ENCODE measurements around the gene MAN2C1.
A peak's percentile ranks its signal among the peaks of the same experiment; 100 is the strongest.
"Not testable (repeated sequence)": the region's sequence is repeated elsewhere in the genome, so short reads cannot be mapped to it uniquely, and the experiment has no call there.

The MAN2C1 gene

GRCh38 chr15:75342221-75342620, 26.2 kb downstream of the MAN2C1 start:
- FAIRE-seq, result no peak

GRCh38 chr15:75339531-75340240, 28.7 kb downstream of the MAN2C1 start:
- no peak for FAIRE-seq

GRCh38 chr15:75338661-75339240, 29.7 kb downstream of the MAN2C1 start:
- no peak for FAIRE-seq

GRCh38 chr15:75335705-75336355, 32.6 kb downstream of the MAN2C1 start, which contains the start of gene COMMD4:
TSS of gene COMMD4 (plus strand) at chr15:75336063. CDS start at chr15:75336090, 27 bp downstream.
- peak; percentile 89 for FAIRE-seq

GRCh38 chr15:75335313-75335704, 33.1 kb downstream of the MAN2C1 start:
- FAIRE-seq, result no peak

GRCh38 chr15:75333654-75334419, 34.6 kb downstream of the MAN2C1 start:
- FAIRE-seq, result not testable (repeated sequence)

- not testable (repeated sequence) for FAIRE-seq
These were observed 36.3 kb downstream of the MAN2C1 start for GRCh38 chr15:75332093-75332492.

- no peak for FAIRE-seq
These were observed 38.8 kb downstream of the MAN2C1 start for GRCh38 chr15:75329571-75329970.

- no peak for FAIRE-seq
These were observed 39.7 kb downstream of the MAN2C1 start for GRCh38 chr15:75328493-75329314.

GRCh38 chr15:75327491-75327890, 40.9 kb downstream of the MAN2C1 start:
- no peak for FAIRE-seq

- FAIRE-seq, result no peak
These were observed 41.4 kb downstream of the MAN2C1 start for GRCh38 chr15:75327005-75327404.

- no peak for FAIRE-seq
These were observed 42.5 kb downstream of the MAN2C1 start for GRCh38 chr15:75325922-75326321.

- FAIRE-seq, result no peak
These were observed 46.7 kb downstream of the MAN2C1 start for GRCh38 chr15:75321711-75322110.

- FAIRE-seq, result not testable (repeated sequence)
These were observed 49.0 kb downstream of the MAN2C1 start for GRCh38 chr15:75319231-75319897.

GRCh38 chr15:75314552-75315290, 53.7 kb downstream of the MAN2C1 start:
- FAIRE-seq, result no peak

- FAIRE-seq, result no peak
These were observed 55.1 kb downstream of the MAN2C1 start for GRCh38 chr15:75313116-75313845.

- not testable (repeated sequence) for FAIRE-seq
These were observed 55.9 kb downstream of the MAN2C1 start for GRCh38 chr15:75312548-75312947.

GRCh38 chr15:75309711-75310110, 58.7 kb downstream of the MAN2C1 start:
- no peak for FAIRE-seq

GRCh38 chr15:75307778-75308390, 60.5 kb downstream of the MAN2C1 start:
- FAIRE-seq, result no peak

GRCh38 chr15:75306188-75306587, 62.2 kb downstream of the MAN2C1 start:
- FAIRE-seq, result no peak
